GM19438 (cell line): ENCODE data around the gene TBC1D2B.
"Not testable (repeated sequence)": the region's sequence is repeated elsewhere in the genome, so short reads cannot be mapped to it uniquely, and the experiment has no call there.

Source experiments
- ATAC-seq: cut with Tn5 transposase; IDR thresholded peaks from one replicate; pipeline ENCODE4 v1.9.1; 2021; ENCODE audit warnings: low read depth; ENCODE audit not compliant: unreplicated experiment

The TBC1D2B gene

GRCh38 chr15:77993374-77993911 lies 84.1 kb downstream of the TBC1D2B start:
- no peak for ATAC-seq

DNA sequence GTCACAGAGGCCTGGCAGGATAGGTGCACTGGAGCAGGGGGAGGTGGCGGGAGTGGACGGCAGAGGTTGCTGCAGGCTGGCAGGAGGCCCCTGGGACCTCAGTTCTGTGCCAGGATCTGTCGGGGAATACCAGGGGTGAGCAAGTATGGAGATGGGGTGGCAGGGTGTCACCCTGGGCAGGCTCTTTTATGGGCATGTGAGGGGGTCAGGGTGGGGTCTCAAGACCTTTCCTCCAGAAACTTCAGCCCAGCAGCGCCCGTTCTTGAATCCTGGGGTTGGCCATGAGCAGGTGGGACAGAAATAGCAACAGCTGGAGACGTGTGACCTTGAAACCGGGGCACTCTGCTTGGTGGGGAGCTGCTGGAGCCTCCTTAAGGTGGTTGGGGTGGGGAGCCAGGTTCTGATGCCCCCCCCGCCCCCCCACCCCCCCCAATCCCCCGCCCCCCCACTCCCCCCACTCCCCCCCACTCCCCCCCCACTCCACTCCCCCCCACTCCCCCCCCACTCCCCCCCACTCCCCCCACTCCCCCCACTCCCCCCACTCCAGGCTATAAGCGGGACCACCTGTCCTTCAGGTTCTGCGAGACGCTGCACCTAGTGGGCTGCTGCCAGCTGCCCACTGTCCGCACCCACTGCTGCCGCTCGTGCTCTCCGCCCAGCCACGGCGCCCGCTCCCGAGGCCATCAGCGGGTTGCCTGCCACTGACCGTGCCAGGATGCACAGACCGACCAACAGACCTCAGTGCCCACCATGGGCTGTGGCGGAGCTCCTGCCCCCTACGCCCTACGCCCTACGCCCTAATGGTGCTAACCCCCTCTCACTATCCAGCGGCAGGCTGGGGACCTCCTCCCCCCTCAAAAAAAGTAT lies 84.9 kb downstream of the TBC1D2B start:
- ATAC-seq, result no peak

DNA sequence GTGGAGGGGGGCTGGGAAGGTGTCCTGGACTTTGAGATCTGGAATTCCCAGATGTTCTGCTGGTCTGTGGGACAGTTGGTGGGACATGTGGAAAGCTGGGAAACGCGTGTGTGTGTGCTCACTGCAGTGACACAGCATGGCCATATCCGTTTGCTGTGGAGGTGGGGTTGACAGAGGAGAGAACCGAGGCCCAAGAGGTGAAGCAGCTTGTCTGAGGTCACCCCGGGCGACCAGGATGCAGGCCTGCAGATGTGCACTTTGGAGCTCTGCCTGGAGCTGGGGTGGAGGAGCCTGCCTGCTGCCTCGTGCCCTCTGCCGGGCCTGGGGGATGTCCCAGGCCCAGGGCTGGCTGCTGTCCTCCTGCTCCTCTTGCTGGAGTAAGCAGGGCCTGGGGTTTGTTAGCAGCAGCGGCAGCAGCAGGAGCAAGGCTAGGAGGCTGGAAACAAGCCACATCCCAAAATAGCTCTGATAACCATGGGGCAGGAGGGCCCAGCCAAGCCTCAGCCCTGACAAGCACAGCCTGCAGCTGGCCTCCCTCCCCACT lies 85.8 kb downstream of the TBC1D2B start:
- ATAC-seq, result not testable (repeated sequence)

- ATAC-seq, result no peak
Observed at GRCh38 chr15:77991029-77991406, 86.5 kb downstream of the TBC1D2B start.

DNA sequence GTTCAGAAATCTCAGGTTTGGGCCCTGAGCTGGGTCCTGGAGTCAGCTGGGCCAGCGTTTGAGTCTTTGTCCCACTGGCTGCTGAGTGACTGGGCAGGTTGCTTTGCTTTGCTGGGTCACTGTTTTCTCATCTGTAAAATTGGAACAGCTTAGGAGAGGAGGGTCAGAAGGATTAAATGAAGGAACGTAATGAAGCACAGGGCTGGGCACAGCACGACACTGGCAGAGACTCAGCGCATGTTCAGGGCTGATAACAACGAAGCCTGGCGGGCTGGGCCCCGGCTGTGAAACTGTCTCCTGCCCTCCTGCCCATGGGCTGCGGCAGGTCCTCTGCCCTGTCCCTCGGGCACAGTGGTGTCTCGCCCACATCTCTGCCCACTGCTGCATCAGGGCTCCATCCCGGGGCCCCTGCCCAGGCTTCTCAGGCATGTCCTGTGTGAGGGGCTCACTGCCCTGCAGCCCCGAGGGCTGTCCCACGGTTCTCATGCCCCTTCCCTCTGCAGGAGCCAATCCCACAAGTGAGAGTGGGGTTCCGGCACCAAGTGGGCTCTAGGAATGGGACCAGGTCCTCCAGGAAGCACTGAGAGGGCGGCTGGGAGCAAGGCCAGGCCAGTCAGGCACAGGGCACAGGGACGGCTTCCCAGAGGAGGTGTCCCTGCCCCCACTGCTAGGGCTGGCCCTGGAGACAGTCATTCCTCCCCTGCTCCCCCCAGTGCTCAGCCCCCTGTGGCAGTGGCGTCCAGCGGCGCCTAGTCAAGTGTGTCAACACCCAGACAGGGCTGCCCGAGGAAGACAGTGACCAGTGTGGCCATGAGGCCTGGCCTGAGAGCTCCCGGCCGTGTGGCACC lies 88.0 kb downstream of the TBC1D2B start:
- no peak for ATAC-seq

GRCh38 chr15:77988347-77989295 lies 88.9 kb downstream of the TBC1D2B start:
- no peak for ATAC-seq

GRCh38 chr15:77987765-77988136 lies 89.8 kb downstream of the TBC1D2B start:
- not testable (repeated sequence) for ATAC-seq

GRCh38 chr15:77986891-77987764 lies 90.4 kb downstream of the TBC1D2B start:
- ATAC-seq, result no peak

GRCh38 chr15:77985931-77986480 lies 91.5 kb downstream of the TBC1D2B start:
- no peak for ATAC-seq

- ATAC-seq, result no peak
Observed at GRCh38 chr15:77985031-77985930, 92.2 kb downstream of the TBC1D2B start.

- ATAC-seq, result no peak
Observed at GRCh38 chr15:77984446-77984861, 93.1 kb downstream of the TBC1D2B start.

DNA sequence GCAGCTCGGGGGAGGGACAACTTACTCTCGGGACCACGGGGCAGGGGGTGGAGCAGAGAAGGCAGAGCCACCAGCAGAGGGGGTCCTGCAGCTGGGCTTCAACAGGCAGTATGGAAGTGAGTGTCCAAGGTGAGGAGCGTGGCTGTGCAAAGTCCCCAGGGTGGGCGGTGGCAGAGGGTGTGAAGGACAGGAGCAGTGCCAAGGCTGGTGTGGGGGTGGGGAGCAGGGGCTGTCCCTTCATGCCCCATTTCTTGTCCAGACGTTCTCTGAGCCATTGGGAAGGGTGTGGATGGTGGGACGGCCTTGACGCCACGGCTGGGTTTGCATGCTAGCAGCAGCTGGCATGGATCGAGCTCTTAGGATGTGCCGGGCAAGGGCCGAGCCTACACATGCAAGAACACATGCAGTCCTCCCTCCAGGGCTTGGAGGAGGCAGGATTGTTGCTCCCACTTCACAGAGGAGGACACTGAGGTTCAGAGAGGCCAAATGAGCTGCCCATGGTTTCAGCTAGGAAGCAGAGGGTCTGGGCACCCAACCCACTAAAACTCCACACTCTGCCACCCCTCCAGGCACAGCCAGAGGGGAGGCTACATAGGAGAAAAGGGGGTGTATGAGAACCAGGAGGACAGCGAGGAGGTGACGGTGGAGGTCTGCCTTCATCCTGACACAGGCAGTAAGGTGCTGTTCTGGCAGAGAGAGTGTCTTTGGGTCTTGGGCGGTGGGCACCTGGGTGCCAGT lies 93.6 kb downstream of the TBC1D2B start:
- ATAC-seq, result no peak

- ATAC-seq, result no peak
Observed at GRCh38 chr15:77983091-77983707, 94.3 kb downstream of the TBC1D2B start.

DNA sequence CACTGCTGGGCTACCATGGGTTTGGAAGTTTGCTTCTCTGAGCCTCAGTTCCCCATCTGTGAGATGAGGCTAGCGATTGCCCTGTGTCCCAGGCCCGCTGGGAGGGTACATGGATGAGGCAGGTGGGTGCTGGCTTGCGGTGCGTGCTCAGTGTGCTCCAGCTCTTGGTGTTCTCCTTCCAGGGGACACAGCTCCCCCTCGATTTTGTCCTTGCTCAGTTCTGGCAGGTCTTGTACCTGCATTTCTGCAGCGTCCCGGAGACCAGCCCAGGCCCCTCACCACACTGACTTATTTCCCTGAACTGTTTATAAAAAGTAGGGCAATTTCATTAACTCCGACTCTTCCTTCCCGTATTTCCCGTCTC lies 95.4 kb downstream of the TBC1D2B start:
- no peak for ATAC-seq

GRCh38 chr15:77981281-77982126 lies 96.0 kb downstream of the TBC1D2B start:
- no peak for ATAC-seq

DNA sequence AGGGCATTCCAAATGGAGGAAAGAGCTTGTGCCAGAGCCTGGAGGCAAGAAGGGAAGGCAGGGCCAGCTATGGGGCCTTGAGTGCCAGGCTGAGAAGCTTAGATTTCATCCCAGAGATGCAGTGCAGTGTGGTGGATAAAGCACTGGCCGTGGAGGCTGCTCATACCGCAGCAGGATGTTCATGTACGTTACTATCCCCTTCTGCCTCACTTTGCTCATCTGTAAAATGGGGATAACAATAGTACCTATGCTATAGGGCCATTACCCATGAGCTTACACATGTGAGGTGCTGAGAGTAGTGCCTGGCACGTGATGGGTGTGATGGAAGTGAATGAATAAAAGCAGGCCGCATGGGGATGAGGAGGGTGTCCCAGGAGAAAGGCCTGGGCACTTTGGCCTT lies 96.8 kb downstream of the TBC1D2B start:
- not testable (repeated sequence) for ATAC-seq
